NCI-H2029 (cell line): ENCODE measurements around the gene TRABD2B.

Source experiments
- DNase-seq: peaks from one replicate; lab custom pipeline; 2025; lab: John Stamatoyannopoulos, UW

TRABD2B gene

GRCh38 chr1:47824716-47825115, 172.5 kb downstream of the TRABD2B start:
- no peak for DNase-seq

GRCh38 chr1:47824297-47824696, 172.9 kb downstream of the TRABD2B start:
- DNase-seq = no peak

GRCh38 chr1:47823040-47823808, 174.0 kb downstream of the TRABD2B start:
- DNase-seq = no peak

- no peak for DNase-seq
Measured at GRCh38 chr1:47821760-47822159, 175.4 kb downstream of the TRABD2B start.

GRCh38 chr1:47819574-47819888, 177.7 kb downstream of the TRABD2B start:
- no peak for DNase-seq

GRCh38 chr1:47818682-47819573, 178.3 kb downstream of the TRABD2B start:
- DNase-seq = no peak

GRCh38 chr1:47817861-47818260, 179.3 kb downstream of the TRABD2B start:
- no peak for DNase-seq

- no peak for DNase-seq
Measured at GRCh38 chr1:47816325-47817071, 180.7 kb downstream of the TRABD2B start.

GRCh38 chr1:47814612-47815395, 182.4 kb downstream of the TRABD2B start:
- DNase-seq = no peak

GRCh38 chr1:47813970-47814369, 183.2 kb downstream of the TRABD2B start:
- no peak for DNase-seq

GRCh38 chr1:47812904-47813514, 184.2 kb downstream of the TRABD2B start:
- no peak for DNase-seq

GRCh38 chr1:47810964-47811682, 186.1 kb downstream of the TRABD2B start:
- no peak for DNase-seq

- DNase-seq = peak; percentile 83
Measured at GRCh38 chr1:47809301-47810084, 187.7 kb downstream of the TRABD2B start.

GRCh38 chr1:47808612-47809011, 188.6 kb downstream of the TRABD2B start:
- DNase-seq = no peak

- peak; percentile 86 for DNase-seq
Measured at GRCh38 chr1:47805921-47806361, 191.2 kb downstream of the TRABD2B start.

GRCh38 chr1:47805018-47805417, 192.2 kb downstream of the TRABD2B start:
- no peak for DNase-seq

GRCh38 chr1:47803815-47804501, 193.2 kb downstream of the TRABD2B start:
- peak; percentile 76 for DNase-seq

- DNase-seq = peak; percentile 50
Measured at GRCh38 chr1:47797575-47797974, 199.6 kb downstream of the TRABD2B start.

GRCh38 chr1:47796626-47797025, 200.6 kb downstream of the TRABD2B start:
- no peak for DNase-seq
